ENCODE measurements around the gene ACTR3C.
A peak's percentile ranks its signal among the peaks of the same experiment; 100 is the strongest.
"Not testable (repeated sequence)": the region's sequence is repeated elsewhere in the genome, so short reads cannot be mapped to it uniquely, and the experiment has no call there.

Gene ACTR3C

GRCh38 chr7:150314639-150315239 lies 8.6 kb downstream of the ACTR3C start:
- DNase-seq (ENCODE audit: low spot score) (no peak), FAIRE-seq (peak; percentile 98)

- FAIRE-seq (no peak), DNase-seq (ENCODE audit: low spot score) (no peak)
Measured at GRCh38 chr7:150313870-150314269, 9.5 kb downstream of the ACTR3C start.

GRCh38 chr7:150313367-150313809 lies 10.0 kb downstream of the ACTR3C start:
- DNase-seq (ENCODE audit: low spot score) (peak; percentile 58), FAIRE-seq (no peak)

- DNase-seq (ENCODE audit: low spot score) = peak; percentile 98
- FAIRE-seq = peak; percentile 99
Measured at GRCh38 chr7:150312649-150313366, 10.5 kb downstream of the ACTR3C start.

GRCh38 chr7:150311711-150312110 lies 11.6 kb downstream of the ACTR3C start:
- DNase-seq (ENCODE audit: low spot score) (peak; percentile 43), FAIRE-seq (no peak)

- DNase-seq (ENCODE audit: low spot score) = no peak
- no peak for FAIRE-seq
Measured at GRCh38 chr7:150311146-150311545, 12.2 kb downstream of the ACTR3C start.

- FAIRE-seq = peak; percentile 4
- peak; percentile 51 for DNase-seq (ENCODE audit: low spot score)
Measured at GRCh38 chr7:150308575-150308974, 14.8 kb downstream of the ACTR3C start.

GRCh38 chr7:150307904-150308303 lies 15.4 kb downstream of the ACTR3C start:
- FAIRE-seq (peak; percentile 91), DNase-seq (ENCODE audit: low spot score) (peak; percentile 93)

GRCh38 chr7:150307129-150307528 lies 16.2 kb downstream of the ACTR3C start:
- peak; percentile 96 for DNase-seq (ENCODE audit: low spot score)
- FAIRE-seq = peak; percentile 95

- not testable (repeated sequence) for FAIRE-seq; DNase-seq (ENCODE audit: low spot score)
Measured at GRCh38 chr7:150306377-150306776, 17.0 kb downstream of the ACTR3C start.

GRCh38 chr7:150305903-150306284 lies 17.5 kb downstream of the ACTR3C start:
- DNase-seq (ENCODE audit: low spot score); FAIRE-seq: not testable (repeated sequence)

GRCh38 chr7:150305259-150305902 lies 18.0 kb downstream of the ACTR3C start:
- FAIRE-seq = not testable (repeated sequence)

GRCh38 chr7:150304499-150305258 lies 18.7 kb downstream of the ACTR3C start:
- not testable (repeated sequence) for DNase-seq (ENCODE audit: low spot score); FAIRE-seq

More at GRCh38 chr7:150305259-150305902, 18.0 kb downstream of the ACTR3C start:
- DNase-seq (ENCODE audit: low spot score) = not testable (repeated sequence)

- FAIRE-seq = peak; percentile 98
- peak; percentile 99 for DNase-seq (ENCODE audit: low spot score)
Measured at GRCh38 chr7:150302908-150303310, 20.4 kb downstream of the ACTR3C start.

GRCh38 chr7:150297978-150298377 lies 25.4 kb downstream of the ACTR3C start:
- not testable (repeated sequence) for FAIRE-seq; DNase-seq (ENCODE audit: low spot score)

GRCh38 chr7:150296802-150297201 lies 26.5 kb downstream of the ACTR3C start:
- FAIRE-seq; DNase-seq (ENCODE audit: low spot score): not testable (repeated sequence)

GRCh38 chr7:150295614-150296013 lies 27.7 kb downstream of the ACTR3C start:
- not testable (repeated sequence) for DNase-seq (ENCODE audit: low spot score); FAIRE-seq

- not testable (repeated sequence) for FAIRE-seq
Measured at GRCh38 chr7:150295027-150295426, 28.3 kb downstream of the ACTR3C start.

GRCh38 chr7:150290317-150290716 lies 33.0 kb downstream of the ACTR3C start:
- not testable (repeated sequence) for FAIRE-seq; DNase-seq (ENCODE audit: low spot score)

More at GRCh38 chr7:150295027-150295426, 28.3 kb downstream of the ACTR3C start:
- DNase-seq (ENCODE audit: low spot score) = not testable (repeated sequence)

GRCh38 chr7:150288816-150289215 lies 34.5 kb downstream of the ACTR3C start:
- DNase-seq (ENCODE audit: low spot score); FAIRE-seq: not testable (repeated sequence)

GRCh38 chr7:150287815-150288214 lies 35.5 kb downstream of the ACTR3C start:
- FAIRE-seq; DNase-seq (ENCODE audit: low spot score): not testable (repeated sequence)
